HG02759 (cell line): ENCODE results near the gene PPM1N.
"Not testable (repeated sequence)": the region's sequence is repeated elsewhere in the genome, so short reads cannot be mapped to it uniquely, and the experiment has no call there.

Experiments
- ATAC-seq: cut with Tn5 transposase; IDR thresholded peaks from one replicate; pipeline ENCODE4 v1.9.1; 2021; ENCODE audit warnings: mild to moderate bottlenecking, moderate library complexity; ENCODE audit not compliant: unreplicated experiment

The PPM1N gene

DNA sequence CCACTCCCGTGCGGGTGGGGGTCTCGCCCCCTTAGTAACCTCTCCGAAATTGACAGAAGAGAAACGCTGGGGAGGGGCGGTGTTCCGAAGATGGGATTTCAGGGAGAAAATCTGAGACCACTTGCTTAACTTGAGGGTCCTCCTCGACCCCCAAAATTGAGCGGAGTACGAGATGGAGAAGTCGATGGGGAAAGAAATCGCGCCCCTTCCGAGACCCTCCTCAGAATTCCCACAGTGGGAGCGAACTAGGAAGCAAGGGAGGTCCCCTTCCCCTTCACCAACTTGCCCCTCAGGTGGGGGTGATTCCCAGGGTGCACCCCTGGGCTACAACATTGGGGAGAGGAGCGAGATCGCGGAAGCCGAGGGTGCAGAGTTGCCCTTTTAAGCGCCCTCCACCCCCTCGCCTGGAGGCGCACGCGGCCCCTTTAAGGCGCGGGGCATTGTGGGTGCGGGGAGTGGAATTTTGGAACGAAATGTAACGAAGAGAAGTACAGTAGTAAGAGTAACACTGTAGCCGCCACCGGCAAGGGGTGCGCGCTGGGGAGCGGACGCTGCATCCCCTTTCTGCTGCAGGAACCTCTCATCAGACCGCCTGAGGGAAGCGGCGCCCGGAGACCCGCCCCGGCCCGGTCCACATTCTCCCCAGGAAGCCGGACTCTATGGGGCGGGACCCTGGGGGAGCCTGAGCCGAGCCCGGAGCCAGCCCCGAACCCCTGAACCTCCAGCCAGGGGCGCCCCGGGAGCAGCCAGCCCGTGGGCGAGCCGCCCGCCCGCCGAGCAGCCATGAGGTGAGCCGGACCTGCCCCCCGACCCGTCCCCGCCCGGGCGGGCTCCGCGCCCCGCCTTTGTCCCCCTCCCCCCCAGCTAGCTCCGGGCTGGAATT lies 9.0 kb downstream of the PPM1N start, which contains the start of gene VASP:
Gene VASP (plus strand): TSS at position 491 of the 883 bp plus-strand sequence. CDS start 293 bp downstream, at position 784.
- peak; percentile 46 for ATAC-seq

DNA sequence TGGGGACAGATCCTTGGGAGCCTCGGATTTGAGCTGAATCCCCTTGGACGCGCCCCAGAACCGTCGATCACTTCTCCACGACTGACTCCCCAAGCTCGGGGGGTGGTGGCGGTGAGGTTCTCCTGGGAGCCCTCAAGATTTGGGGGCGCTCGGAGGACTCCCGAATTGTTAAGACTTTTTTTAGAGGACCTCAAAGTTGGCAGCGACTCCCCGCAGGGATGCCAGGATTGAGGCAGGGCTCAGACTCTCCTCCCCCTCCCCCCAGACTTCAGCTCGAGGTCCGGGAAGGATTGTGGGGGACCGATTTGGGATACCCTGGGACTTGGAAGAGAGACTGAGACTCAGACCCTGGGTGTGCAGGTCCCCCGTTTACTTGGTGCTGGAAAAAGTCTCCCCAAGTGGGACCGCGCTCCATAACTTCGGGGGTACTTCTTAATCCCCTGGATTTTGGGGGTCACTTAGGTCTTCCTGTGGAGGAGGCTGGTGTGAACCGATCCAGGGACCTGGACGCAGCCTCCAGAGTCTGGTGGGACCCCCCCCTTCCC lies 9.7 kb downstream of the PPM1N start:
- ATAC-seq: no peak

DNA sequence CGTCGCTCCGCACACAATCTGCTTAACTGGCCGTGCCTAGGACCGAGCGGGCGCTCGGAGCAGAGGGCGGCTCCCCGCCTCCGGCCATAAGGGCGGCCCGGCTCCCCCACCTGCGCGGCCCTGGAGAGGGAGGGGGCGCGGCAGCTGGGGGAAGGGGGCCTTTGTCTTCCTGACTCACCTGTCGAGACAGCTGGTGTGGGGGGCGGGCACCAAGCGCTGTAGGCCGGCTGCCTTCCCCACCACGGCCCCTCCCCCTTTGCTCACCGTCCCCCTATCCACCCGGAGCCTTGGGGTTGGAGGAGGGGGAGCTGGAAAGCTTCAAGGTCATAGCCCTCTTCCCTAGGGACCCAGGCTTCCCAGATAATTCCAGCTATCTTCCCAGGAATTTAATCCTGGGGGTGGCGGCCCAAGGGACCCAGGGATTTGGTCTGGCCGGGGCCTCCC lies 10.2 kb downstream of the PPM1N start:
- peak; percentile 2 for ATAC-seq

DNA sequence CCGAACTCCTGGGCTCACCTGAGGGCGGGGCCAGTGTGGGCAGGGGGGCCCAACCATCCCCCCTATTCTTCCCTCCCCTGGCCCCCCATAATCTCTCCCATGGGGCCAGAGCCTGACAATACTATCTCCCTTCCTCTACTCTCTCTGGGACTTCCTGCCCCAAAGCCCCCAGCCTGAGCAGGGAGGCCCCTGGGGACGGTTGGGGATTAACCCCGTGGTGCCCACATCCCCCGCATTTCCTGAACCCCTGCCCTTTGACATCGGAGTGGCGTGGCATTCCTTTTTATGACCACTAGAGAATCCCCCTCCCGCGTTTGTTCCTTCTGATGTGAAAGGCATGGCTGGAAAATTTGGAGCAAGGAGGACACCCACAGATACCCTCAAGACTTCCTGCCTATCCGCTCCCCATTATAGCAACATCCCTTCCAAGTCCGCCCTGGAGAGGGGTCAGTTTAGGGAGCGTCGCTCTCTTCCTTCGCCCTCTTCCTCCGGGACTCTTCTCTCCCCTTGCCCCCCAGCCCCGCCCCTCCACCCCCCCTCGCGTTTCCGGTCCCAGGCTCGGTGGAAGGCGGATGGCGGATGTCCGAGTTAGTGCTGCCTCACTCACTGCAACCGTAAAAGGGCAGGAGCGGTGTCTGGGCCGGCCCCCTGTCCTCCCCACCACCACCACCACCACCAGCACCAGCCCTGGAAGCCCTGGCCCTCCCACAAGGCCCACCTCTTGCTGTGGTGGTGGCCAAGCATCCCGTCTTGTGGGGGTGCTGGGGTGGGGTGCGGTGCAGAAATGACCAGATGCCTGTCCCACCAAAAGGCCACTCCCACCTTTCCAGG lies 10.8 kb downstream of the PPM1N start:
- ATAC-seq: peak; percentile 29

DNA sequence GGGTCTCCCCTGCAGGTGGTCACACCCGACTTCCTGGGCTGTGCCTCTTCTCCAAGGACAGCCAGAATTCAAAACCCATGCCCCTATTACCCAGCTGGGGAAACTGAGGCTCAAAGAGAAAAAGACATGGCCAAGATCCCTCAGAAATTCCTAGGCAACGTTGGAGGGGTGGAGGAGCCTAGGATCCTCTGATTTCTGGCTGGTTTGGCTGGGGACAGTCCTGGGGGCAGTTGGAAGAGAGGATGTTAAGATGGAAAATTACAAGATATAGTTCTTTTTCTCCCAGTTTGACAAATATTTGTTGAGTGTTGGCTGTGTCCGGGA lies 11.4 kb downstream of the PPM1N start:
- no peak for ATAC-seq

DNA sequence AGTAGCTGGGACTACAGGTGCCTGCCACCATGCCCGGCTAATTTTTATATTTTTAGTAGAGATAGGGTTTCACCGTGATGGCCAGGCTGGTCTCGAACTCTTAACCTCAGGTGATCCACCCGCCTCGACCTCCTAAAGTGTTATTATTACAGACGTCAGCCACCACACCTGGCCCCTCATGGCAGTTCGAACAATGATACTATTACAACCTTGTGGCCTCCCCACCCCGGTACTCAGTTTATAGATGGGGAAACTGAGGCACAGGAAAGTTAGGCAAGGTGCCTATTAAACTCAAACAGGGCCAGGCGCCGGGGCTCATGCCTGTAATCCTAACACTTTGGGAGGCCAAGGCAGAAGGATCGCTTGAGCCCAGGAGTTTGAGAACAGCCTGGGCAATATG lies 12.1 kb downstream of the PPM1N start:
- ATAC-seq: not testable (repeated sequence)

DNA sequence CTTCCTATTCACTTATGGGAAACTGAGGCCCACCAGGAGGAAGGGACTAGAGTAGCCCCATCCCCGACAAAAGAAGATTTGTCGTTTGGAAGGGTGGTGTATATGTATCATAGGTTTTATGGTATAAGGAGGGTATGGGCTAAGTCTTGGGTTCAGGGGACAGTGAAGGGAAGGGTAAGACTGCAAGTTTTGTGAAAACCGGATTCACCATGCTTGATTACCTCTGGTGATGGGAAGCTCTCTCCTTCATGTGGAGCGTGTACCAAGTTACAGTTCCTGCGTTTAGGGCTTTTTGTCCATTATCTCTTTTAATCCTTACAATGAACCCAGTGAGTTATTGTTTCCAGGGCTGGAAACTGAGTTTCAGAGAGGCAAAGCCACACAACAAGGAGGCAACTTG lies 12.8 kb downstream of the PPM1N start:
- no peak for ATAC-seq

DNA sequence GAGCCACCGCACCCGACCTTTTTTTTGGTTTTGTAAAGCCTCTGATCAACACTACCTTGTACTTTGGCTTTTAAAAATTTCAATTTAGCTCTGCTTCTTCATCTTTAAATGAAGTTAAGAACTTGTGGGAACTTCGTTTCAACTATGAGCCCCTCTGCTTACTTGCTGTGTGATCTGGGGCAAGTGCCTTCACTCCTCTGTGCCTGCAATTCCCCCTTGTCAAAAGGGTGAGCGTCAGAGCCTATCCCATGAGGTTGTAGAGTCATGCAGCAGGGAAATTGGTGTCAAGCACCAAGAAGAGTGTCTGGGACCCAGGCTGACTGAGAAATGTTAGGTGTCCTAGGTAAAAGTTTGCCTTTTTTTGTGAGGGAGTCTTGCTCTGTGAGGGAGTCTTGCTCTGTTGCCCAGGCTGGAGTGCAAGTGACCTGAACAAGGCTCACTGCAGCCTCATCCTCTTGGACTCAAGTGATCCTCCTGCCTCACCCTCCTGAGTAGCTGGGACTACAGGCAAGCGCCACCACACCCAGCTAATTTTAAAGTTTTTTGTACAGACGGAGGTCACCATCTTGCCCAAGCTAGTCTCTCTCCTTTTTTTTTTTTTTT lies 14.7 kb downstream of the PPM1N start:
- no peak for ATAC-seq

DNA sequence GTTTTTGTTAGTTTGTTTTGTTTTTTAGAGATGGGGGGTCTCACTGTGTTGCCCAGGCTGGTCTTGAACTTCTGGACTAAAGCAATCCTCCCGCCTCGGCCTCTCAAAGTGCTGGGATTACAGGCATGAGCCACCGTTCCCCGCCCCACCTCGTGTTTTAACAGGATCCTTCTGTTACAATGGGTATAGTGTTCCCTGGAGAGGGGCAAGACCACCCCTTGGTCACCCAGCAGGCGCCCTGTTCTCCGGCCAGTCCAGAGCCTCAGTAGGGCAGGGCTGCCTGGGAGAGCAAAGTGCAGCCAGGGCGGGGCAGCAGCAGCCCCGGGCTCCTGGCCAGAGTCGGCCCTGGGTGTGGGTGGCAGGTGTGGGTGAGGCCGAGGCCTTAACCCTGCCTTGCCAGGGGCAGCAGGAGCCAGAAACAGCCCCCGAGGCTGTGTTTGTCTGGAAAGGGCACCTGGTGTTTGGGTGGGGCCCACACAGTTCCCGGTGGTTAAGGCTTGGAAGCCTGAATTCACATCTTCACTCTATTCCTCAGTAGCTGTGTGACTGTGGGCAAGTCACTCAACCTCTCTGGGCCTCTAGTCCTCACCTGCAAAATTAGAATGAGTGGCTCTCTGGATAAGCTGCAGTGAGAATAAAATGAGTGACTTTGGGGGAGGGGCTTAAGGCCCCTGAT lies 16.3 kb downstream of the PPM1N start:
- no peak for ATAC-seq

DNA sequence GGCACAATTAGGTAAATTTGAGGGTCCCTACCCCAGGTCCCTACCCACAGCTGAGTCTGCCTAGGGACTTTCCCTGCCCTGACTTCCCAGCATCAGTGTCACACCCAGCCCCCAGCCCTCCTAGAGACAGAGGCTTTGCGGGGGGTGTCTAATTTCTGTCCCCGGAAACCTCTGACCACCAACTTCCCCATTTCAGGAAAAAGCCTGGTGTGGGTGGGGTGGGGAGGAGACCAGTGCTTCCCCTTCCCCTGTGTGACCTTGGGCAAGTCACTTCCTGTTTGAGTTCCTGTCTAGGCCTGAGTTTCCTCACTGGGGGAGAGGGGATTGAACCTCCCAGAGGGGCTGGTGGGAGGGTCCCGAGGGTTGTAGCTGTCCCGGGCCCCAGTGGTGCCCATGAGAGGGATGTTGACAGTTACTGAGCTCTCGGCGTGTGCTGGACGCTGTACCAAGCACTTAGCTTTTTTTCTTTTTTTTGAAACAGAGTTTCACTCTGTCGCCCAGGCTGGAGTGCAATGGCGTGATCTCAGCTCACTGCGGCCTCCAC lies 16.9 kb downstream of the PPM1N start:
- ATAC-seq: no peak

DNA sequence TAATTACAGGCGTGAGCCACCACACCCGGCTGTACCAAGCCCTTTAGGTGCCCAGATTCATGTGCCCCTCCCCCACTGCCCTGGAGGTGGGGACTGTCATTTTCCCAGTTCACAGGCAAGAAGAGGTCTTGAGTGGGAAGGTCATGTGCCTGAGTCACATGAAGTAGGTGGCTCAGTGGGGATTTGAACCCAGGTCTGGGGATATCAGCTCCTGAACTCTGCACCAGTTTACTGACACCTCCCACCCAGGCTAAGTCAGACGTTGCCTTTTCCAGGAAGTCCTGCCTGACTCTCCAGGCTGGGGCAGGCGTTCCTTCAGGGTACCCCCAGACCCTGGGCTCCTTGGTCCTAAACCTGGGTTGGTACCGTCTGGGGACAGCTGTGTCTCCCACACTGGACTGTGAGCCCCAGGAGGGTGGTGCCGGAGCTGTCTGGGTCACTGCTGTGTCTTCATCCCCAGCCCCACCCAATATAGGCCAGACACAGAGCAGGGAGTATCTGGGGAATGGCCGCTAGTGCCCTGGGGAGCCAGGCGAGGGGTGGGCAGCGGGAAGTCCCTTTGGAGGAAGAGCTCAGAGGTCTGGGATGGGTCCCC lies 17.7 kb downstream of the PPM1N start:
- no peak for ATAC-seq

DNA sequence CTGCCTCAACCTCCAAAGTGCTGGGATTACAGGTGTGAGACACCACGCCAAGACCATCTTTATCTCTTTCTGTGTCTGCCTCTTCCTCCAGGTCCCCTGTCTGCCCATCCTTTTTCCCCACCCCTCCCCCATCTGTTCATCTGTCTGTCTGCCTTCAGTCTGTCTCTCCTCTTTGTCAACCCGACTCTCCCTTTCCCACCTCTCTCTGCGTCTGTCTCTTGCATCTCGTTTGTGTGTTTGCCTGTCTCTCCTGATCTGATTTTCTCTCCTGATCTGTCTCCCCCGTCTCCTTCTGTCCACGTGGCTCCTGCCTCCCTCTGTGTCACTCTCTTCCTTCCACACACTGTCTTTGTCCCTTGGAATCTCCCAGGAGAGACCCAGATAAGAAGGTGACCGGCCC lies 19.0 kb downstream of the PPM1N start:
- ATAC-seq: no peak

DNA sequence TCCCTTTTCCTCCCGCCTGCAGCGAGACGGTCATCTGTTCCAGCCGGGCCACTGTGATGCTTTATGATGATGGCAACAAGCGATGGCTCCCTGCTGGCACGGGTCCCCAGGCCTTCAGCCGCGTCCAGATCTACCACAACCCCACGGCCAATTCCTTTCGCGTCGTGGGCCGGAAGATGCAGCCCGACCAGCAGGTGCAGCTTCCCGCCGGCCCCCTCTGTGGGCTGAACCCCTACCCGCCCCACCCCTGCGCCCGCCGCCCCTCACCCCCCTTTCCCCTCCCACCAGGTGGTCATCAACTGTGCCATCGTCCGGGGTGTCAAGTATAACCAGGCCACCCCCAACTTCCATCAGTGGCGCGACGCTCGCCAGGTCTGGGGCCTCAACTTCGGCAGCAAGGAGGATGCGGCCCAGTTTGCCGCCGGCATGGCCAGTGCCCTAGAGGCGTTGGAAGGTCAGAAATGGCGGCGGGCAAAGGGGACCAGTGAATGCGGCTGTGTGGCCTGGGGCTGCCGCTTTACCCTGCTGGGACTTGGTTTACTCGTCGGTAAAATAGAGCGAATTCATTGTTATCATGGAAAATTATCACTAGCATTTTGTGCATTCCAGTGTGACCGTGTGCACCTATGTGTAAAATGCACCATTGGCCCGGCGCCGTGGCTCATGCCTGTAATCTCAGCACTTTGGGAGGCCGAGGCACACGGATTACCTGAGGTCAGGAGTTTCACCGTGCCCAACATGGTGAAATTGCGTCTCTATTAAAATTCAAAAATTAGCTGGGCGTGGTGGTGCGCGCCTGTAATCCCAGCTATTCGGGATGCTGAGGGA lies 19.6 kb downstream of the PPM1N start:
- no peak for ATAC-seq

DNA sequence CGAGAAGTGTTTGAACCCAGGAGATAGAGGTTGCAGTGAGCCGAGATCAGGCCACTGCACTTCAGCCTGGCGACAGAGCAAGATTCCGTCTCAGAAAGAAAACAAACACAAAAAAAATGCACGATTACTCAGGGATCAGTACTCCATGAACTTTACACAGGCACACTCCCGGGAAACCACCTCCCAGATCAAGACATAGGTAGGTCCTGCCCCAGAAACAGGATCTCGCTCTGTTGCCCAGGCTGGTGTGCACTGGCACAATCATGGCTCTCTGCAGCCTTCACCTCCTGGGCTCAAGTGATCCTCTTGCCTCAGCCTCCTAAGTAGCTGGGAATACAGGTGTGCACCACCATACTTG lies 20.2 kb downstream of the PPM1N start:
- ATAC-seq: no peak

DNA sequence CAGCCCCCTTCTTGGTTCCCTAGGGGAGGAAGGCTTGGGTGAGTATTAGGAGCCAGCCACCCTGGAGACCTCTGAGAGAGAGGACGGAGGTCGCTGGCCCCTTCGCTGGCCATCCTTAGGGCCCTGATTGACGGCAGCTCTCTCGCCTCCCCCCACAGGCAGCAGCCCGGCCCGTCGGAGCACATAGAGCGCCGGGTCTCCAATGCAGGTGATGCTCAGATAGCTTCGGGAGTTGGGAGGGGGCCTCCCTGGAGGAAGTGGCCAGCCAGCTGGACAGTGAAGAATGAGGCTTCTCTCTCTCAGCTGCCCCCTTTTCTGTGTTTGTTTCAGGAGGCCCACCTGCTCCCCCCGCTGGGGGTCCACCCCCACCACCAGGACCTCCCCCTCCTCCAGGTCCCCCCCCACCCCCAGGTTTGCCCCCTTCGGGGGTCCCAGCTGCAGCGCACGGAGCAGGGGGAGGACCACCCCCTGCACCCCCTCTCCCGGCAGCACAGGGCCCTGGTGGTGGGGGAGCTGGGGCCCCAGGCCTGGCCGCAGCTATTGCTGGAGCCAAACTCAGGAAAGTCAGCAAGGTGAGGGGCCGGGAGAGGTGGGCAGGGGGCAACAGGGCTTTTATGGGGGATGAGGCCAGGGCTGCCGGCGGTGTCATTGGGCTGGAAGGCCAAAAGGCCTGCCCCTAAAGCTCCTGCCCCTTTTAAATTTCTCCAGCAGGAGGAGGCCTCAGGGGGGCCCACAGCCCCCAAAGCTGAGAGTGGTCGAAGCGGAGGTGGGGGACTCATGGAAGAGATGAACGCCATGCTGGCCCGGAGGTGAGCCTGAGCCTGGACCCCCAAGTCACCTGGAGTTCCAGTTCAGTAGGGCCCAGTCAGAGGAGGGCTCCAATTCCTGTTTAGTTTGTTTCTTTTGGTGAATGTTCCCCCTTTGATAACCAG lies 24.0 kb downstream of the PPM1N start:
- no peak for ATAC-seq

DNA sequence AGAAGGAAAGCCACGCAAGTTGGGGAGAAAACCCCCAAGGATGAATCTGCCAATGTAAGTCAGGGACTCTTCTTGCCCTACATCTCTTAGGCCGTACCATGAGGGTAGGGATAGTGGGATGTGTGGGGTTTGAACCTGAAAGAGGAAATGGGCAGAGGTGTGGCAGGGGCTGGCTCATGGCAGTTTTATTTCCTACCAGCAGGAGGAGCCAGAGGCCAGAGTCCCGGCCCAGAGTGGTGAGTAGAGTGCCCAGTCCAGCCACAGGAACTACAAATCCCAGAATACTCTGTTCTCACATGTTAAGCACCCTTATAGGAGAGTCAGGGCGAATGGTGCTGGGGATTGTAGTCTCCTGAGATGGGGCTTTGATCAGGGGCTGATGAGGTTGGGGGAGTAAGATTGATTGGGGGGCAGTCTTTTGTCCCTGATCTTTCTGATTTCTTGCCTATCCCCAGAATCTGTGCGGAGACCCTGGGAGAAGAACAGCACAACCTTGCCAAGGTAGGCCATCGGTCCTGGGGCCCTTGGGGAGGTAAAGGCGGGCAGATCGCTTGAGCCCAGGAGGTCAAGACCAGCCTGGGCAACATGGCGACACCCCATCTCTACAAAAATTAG lies 25.5 kb downstream of the PPM1N start:
- ATAC-seq: peak; percentile 80

DNA sequence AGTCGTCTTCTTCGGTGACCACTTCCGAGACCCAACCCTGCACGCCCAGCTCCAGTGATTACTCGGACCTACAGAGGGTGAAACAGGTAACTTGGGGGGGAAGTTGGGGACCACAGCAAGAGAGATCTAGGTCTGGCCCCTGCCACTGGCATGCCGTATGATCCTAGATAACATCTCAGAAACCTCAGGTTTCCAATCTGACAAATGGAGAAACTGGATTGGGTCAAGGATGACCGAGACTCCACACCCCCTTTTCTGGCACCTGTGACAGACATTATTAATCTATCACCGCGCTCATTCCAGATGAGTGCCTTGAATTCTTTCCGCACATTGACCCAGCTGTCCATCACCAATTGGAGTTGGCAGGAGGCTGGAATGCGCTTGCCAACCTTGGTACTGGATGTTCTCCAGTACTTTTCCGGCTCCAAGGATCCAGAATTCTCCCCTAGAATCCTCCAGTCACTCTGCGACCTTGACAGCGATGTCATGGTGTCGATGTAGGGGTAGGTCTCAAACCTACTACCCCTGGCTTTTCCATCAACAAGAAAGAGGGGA lies 26.4 kb downstream of the PPM1N start:
- ATAC-seq: no peak
